ENCODE measurements around the gene BCAP29.
"Not testable (repeated sequence)": the region's sequence is repeated elsewhere in the genome, so short reads cannot be mapped to it uniquely, and the experiment has no call there.

The BCAP29 gene
- 0.61 to 0.86 (median 0.77) reads per million in 3 donors for total RNA-seq

- H3K9me3 ChIP-seq (ENCODE audit: control insufficient read depth, low read length): no peaks in the 10 kb centered on the region
- H3K27me3 ChIP-seq (replicated peaks; ENCODE audit: control insufficient read depth, insufficient read depth, low read length, poor library complexity, severe bottlenecking): no peaks in the 10 kb centered on the region
- H3K4me1 ChIP-seq (ENCODE audit: control insufficient read depth, insufficient read depth, low read length, poor library complexity, severe bottlenecking): peaks cover 3% of the 10 kb centered on the region
- peaks cover under 1% of the 10 kb centered on the region for H3K36me3 ChIP-seq (ENCODE audit: control insufficient read depth, insufficient read depth, low read length)
- DNase-seq: peak; percentile 43 to 54 (median 49)
- H3K4me3 ChIP-seq (ENCODE audit: insufficient read depth, low read depth, low read length, poor library complexity, severe bottlenecking): peak within 1 kb of the TSS; percentile 89
- H3K27ac ChIP-seq (ENCODE audit: insufficient read depth, low read length, poor library complexity, severe bottlenecking): peak within 1 kb of the TSS; percentile 71
Observed at GRCh38 chr7:107579885-107580715, at the start of gene BCAP29. BCAP29 (plus strand) TSS chr7:107580246; CDS start chr7:107580773, 527 bp downstream.

GRCh38 chr7:107530751-107531150, 49.3 kb upstream of the BCAP29 start:
- Histone ChIP-seq H3K27ac (ENCODE audit: insufficient read depth, low read length, poor library complexity, severe bottlenecking) (no peak overlapping the region), H3K36me3 (ENCODE audit: control insufficient read depth, insufficient read depth, low read length) (peaks cover 5% of the 10 kb centered on the region), H3K4me3 (ENCODE audit: insufficient read depth, low read depth, low read length, poor library complexity, severe bottlenecking) (no peak overlapping the region), H3K9me3 (ENCODE audit: control insufficient read depth, low read length) (no peaks in the 10 kb centered on the region), H3K4me1 (ENCODE audit: control insufficient read depth, insufficient read depth, low read length, poor library complexity, severe bottlenecking) (peaks cover 3% of the 10 kb centered on the region), H3K27me3 (replicated peaks; ENCODE audit: control insufficient read depth, insufficient read depth, low read length, poor library complexity, severe bottlenecking) (no peaks in the 10 kb centered on the region)
- DNase-seq: no peak

- H3K36me3 ChIP-seq (ENCODE audit: control insufficient read depth, insufficient read depth, low read length): no peaks in the 10 kb centered on the region
- no peaks in the 10 kb centered on the region for H3K9me3 ChIP-seq (ENCODE audit: control insufficient read depth, low read length)
- no peaks in the 10 kb centered on the region for H3K27me3 ChIP-seq (replicated peaks; ENCODE audit: control insufficient read depth, insufficient read depth, low read length, poor library complexity, severe bottlenecking)
- no peak overlapping the region for H3K27ac ChIP-seq (ENCODE audit: insufficient read depth, low read length, poor library complexity, severe bottlenecking)
- peaks cover 3% of the 10 kb centered on the region for H3K4me1 ChIP-seq (ENCODE audit: control insufficient read depth, insufficient read depth, low read length, poor library complexity, severe bottlenecking)
- no peak for DNase-seq
- H3K4me3 ChIP-seq (ENCODE audit: insufficient read depth, low read depth, low read length, poor library complexity, severe bottlenecking): no peak overlapping the region
Observed at GRCh38 chr7:107534139-107534538, 45.9 kb upstream of the BCAP29 start.

GRCh38 chr7:107537228-107537627, 42.8 kb upstream of the BCAP29 start:
- not testable (repeated sequence) for DNase-seq

GRCh38 chr7:107538001-107538400, 42.0 kb upstream of the BCAP29 start:
- H3K36me3 ChIP-seq (ENCODE audit: control insufficient read depth, insufficient read depth, low read length): no peaks in the 10 kb centered on the region
- no peak for DNase-seq
- no peaks in the 10 kb centered on the region for H3K4me1 ChIP-seq (ENCODE audit: control insufficient read depth, insufficient read depth, low read length, poor library complexity, severe bottlenecking)
- H3K27ac ChIP-seq (ENCODE audit: insufficient read depth, low read length, poor library complexity, severe bottlenecking): no peak overlapping the region
- H3K27me3 ChIP-seq (replicated peaks; ENCODE audit: control insufficient read depth, insufficient read depth, low read length, poor library complexity, severe bottlenecking): no peaks in the 10 kb centered on the region
- H3K9me3 ChIP-seq (ENCODE audit: control insufficient read depth, low read length): no peaks in the 10 kb centered on the region
- no peak overlapping the region for H3K4me3 ChIP-seq (ENCODE audit: insufficient read depth, low read depth, low read length, poor library complexity, severe bottlenecking)

More at GRCh38 chr7:107537228-107537627, 42.8 kb upstream of the BCAP29 start:
- not testable (repeated sequence) for H3K36me3 ChIP-seq (ENCODE audit: control insufficient read depth, insufficient read depth, low read length); H3K4me1 ChIP-seq (ENCODE audit: control insufficient read depth, insufficient read depth, low read length, poor library complexity, severe bottlenecking); H3K9me3 ChIP-seq (ENCODE audit: control insufficient read depth, low read length); H3K27ac ChIP-seq (ENCODE audit: insufficient read depth, low read length, poor library complexity, severe bottlenecking); H3K4me3 ChIP-seq (ENCODE audit: insufficient read depth, low read depth, low read length, poor library complexity, severe bottlenecking); H3K27me3 ChIP-seq (replicated peaks; ENCODE audit: control insufficient read depth, insufficient read depth, low read length, poor library complexity, severe bottlenecking)

GRCh38 chr7:107543338-107543993, 36.6 kb upstream of the BCAP29 start:
- Histone ChIP-seq H3K4me1 (ENCODE audit: control insufficient read depth, insufficient read depth, low read length, poor library complexity, severe bottlenecking) (no peaks in the 10 kb centered on the region), H3K27me3 (replicated peaks; ENCODE audit: control insufficient read depth, insufficient read depth, low read length, poor library complexity, severe bottlenecking) (no peaks in the 10 kb centered on the region), H3K4me3 (ENCODE audit: insufficient read depth, low read depth, low read length, poor library complexity, severe bottlenecking) (no peak overlapping the region), H3K9me3 (ENCODE audit: control insufficient read depth, low read length) (no peaks in the 10 kb centered on the region), H3K36me3 (ENCODE audit: control insufficient read depth, insufficient read depth, low read length) (peaks cover 36% of the 10 kb centered on the region), H3K27ac (ENCODE audit: insufficient read depth, low read length, poor library complexity, severe bottlenecking) (no peak overlapping the region)
- DNase-seq: no peak

GRCh38 chr7:107544848-107545591, 35.0 kb upstream of the BCAP29 start:
- Histone ChIP-seq H3K36me3 (ENCODE audit: control insufficient read depth, insufficient read depth, low read length) (peaks cover 36% of the 10 kb centered on the region), H3K4me1 (ENCODE audit: control insufficient read depth, insufficient read depth, low read length, poor library complexity, severe bottlenecking) (no peaks in the 10 kb centered on the region), H3K4me3 (ENCODE audit: insufficient read depth, low read depth, low read length, poor library complexity, severe bottlenecking) (no peak overlapping the region), H3K27ac (ENCODE audit: insufficient read depth, low read length, poor library complexity, severe bottlenecking) (no peak overlapping the region), H3K9me3 (ENCODE audit: control insufficient read depth, low read length) (no peaks in the 10 kb centered on the region), H3K27me3 (replicated peaks; ENCODE audit: control insufficient read depth, insufficient read depth, low read length, poor library complexity, severe bottlenecking) (no peaks in the 10 kb centered on the region)
- no peak for DNase-seq

GRCh38 chr7:107551936-107552335, 28.1 kb upstream of the BCAP29 start:
- no peaks in the 10 kb centered on the region for H3K4me1 ChIP-seq (ENCODE audit: control insufficient read depth, insufficient read depth, low read length, poor library complexity, severe bottlenecking)
- H3K27me3 ChIP-seq (replicated peaks; ENCODE audit: control insufficient read depth, insufficient read depth, low read length, poor library complexity, severe bottlenecking): no peaks in the 10 kb centered on the region
- DNase-seq: no peak
- H3K4me3 ChIP-seq (ENCODE audit: insufficient read depth, low read depth, low read length, poor library complexity, severe bottlenecking): no peak overlapping the region
- no peaks in the 10 kb centered on the region for H3K9me3 ChIP-seq (ENCODE audit: control insufficient read depth, low read length)
- H3K36me3 ChIP-seq (ENCODE audit: control insufficient read depth, insufficient read depth, low read length): peaks cover 23% of the 10 kb centered on the region
- no peak overlapping the region for H3K27ac ChIP-seq (ENCODE audit: insufficient read depth, low read length, poor library complexity, severe bottlenecking)

- Histone ChIP-seq H3K4me1 (ENCODE audit: control insufficient read depth, insufficient read depth, low read length, poor library complexity, severe bottlenecking) (peaks cover 10% of the 10 kb centered on the region), H3K27me3 (replicated peaks; ENCODE audit: control insufficient read depth, insufficient read depth, low read length, poor library complexity, severe bottlenecking) (no peaks in the 10 kb centered on the region), H3K27ac (ENCODE audit: insufficient read depth, low read length, poor library complexity, severe bottlenecking) (no peak overlapping the region), H3K9me3 (ENCODE audit: control insufficient read depth, low read length) (no peaks in the 10 kb centered on the region), H3K36me3 (ENCODE audit: control insufficient read depth, insufficient read depth, low read length) (peaks cover 15% of the 10 kb centered on the region), H3K4me3 (ENCODE audit: insufficient read depth, low read depth, low read length, poor library complexity, severe bottlenecking) (no peak overlapping the region)
- DNase-seq: no peak
Observed at GRCh38 chr7:107555893-107556292, 24.2 kb upstream of the BCAP29 start.
